Measurements from ENCODE around the gene LHX4. TPM values are rescaled to one million over a fixed set of nuclear protein-coding genes. Genes with fewer than 3 reads are reported as not detected.

Gene LHX4
- total and polyA plus RNA-seq, 2 of the 4 experiments (the other 2 are of a cell fraction): 0.05 to 0.18 TPM

DNA sequence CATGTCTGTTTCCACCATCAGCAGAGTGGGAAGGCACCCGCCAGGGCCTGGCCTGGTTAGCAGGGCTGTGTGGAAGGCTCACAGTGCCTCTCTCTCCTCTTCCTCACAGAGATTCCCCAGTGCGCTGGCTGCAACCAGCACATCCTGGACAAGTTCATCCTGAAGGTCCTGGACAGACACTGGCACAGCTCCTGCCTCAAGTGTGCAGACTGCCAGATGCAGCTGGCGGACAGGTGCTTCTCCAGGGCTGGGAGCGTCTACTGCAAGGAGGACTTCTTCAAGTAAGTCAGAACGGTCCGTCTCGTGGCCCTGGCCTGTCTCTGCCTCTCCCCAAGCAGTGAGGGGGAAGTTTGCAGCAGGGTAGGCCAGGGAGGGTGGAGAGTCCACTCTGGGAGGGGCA lies 18.1 kb downstream of the LHX4 start:
- Histone ChIP-seq H2BK120ac (ENCODE audit: low read depth, low read length) (no peak overlapping the region), H3K9me1 (ENCODE audit: insufficient read depth, low read length) (peaks cover 4% of the 10 kb centered on the region; the same call in 1 of the 2 replicates), H3K4me3 (ENCODE audit: insufficient read depth, low read depth, low read length) (no peak overlapping the region), H4K91ac (ENCODE audit: insufficient read depth, low read depth, low read length) (no peak overlapping the region), H3K4me1 (ENCODE audit: control insufficient read depth, insufficient read depth, low read length) (peaks cover 4% of the 10 kb centered on the region; the same call in 1 of the 2 replicates), H2BK20ac (ENCODE audit: low read depth, low read length) (no peak overlapping the region), H4K5ac (ENCODE audit: low read depth, low read length) (no peak overlapping the region), H3K14ac (replicated peaks; ENCODE audit: low read depth, low read length) (no peak overlapping the region), H2BK15ac (ENCODE audit: low read depth, low read length) (no peak overlapping the region), H3K23ac (ENCODE audit: low read depth, low read length) (no peak overlapping the region), H3K18ac (ENCODE audit: low read depth, low read length) (no peak overlapping the region), H4K8ac (ENCODE audit: low read depth in 2 of 2, low read length in 2 of 2) (no peak overlapping the region), H3K4me2 (ENCODE audit: low read depth, low read length) (no peak overlapping the region), H3K27ac (ENCODE audit: insufficient read depth, low read length) (no peak overlapping the region), H2BK5ac (ENCODE audit: low read depth, low read length, poor library complexity, severe bottlenecking) (no peak overlapping the region), H3K27me3 (ENCODE audit: control insufficient read depth, insufficient read depth, low read length) (peaks cover 13% of the 10 kb centered on the region), H3K9me3 (ENCODE audit: control insufficient read depth, insufficient read depth, low read length) (no peaks in the 10 kb centered on the region), H2AK9ac (replicated peaks; ENCODE audit: low read depth, low read length, poor library complexity) (no peak overlapping the region), H3K56ac (ENCODE audit: extremely low read depth, insufficient read depth, low read length) (no peak overlapping the region), H3K36me3 (ENCODE audit: control insufficient read depth, insufficient read depth, low read length) (no peaks in the 10 kb centered on the region), H3K9ac (ENCODE audit: low read depth, low read length) (no peak overlapping the region), H2AK5ac (ENCODE audit: low read depth, low read length) (no peak overlapping the region), H3K79me1 (ENCODE audit: low read depth in 1 of 2, low read length in 2 of 2) (no peaks in the 10 kb centered on the region), H2AFZ (replicated peaks; ENCODE audit: low read length, poor library complexity) (no peak overlapping the region), H3K4ac (ENCODE audit: low read depth, low read length) (no peak overlapping the region), H4K20me1 (ENCODE audit: insufficient read depth, low read length) (no peaks in the 10 kb centered on the region)
- WGBS, 2 experiments (ENCODE audit: extremely low coverage in 2 of 2, insufficient read length in 1 of 2): no CpG with 5 or more reads among the region's 7 CpGs
- no peak for TF ChIP-seq POLR2A (IDR thresholded peaks at IDR 0.05; ENCODE audit: low read depth, low read length)
- TF ChIP-seq, protein P1, sequence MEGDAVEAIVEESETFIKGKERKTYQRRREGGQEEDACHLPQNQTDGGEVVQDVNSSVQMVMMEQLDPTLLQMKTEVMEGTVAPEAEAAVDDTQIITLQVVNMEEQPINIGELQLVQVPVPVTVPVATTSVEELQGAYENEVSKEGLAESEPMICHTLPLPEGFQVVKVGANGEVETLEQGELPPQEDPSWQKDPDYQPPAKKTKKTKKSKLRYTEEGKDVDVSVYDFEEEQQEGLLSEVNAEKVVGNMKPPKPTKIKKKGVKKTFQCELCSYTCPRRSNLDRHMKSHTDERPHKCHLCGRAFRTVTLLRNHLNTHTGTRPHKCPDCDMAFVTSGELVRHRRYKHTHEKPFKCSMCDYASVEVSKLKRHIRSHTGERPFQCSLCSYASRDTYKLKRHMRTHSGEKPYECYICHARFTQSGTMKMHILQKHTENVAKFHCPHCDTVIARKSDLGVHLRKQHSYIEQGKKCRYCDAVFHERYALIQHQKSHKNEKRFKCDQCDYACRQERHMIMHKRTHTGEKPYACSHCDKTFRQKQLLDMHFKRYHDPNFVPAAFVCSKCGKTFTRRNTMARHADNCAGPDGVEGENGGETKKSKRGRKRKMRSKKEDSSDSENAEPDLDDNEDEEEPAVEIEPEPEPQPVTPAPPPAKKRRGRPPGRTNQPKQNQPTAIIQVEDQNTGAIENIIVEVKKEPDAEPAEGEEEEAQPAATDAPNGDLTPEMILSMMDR (conservative IDR thresholded peaks at IDR 0.05; ENCODE audit: low read depth, low read length): no peak
- no peak for TF ChIP-seq MAFK (IDR thresholded peaks at IDR 0.05; ENCODE audit: low read depth, low read length)
- no peak for TF ChIP-seq RFX5 (IDR thresholded peaks at IDR 0.05; ENCODE audit: low read depth, low read length)
- TF ChIP-seq FOS (IDR thresholded peaks at IDR 0.05; ENCODE audit: low read depth, low read length): no peak
- no peak for TF ChIP-seq ELK1 (IDR thresholded peaks at IDR 0.05; ENCODE audit: borderline replicate concordance, low read depth, low read length)
- TF ChIP-seq MAZ (IDR thresholded peaks at IDR 0.05; ENCODE audit: borderline replicate concordance, low read depth, low read length): no peak
- TF ChIP-seq NFE2L2 (IDR thresholded peaks at IDR 0.05; ENCODE audit: low read depth, low read length): no peak
- TF ChIP-seq RCOR1 (IDR thresholded peaks at IDR 0.05; ENCODE audit: insufficient replicate concordance, low read length): no peak
- TF ChIP-seq MXI1 (IDR thresholded peaks at IDR 0.05; ENCODE audit: borderline replicate concordance, low read depth, low read length): no peak
- TF ChIP-seq RAD21 (IDR thresholded peaks at IDR 0.05; ENCODE audit: low read length): no peak
- no peak for TF ChIP-seq CHD1 (IDR thresholded peaks at IDR 0.05; ENCODE audit: low read depth, low read length)
- no peak for TF ChIP-seq SMC3 (IDR thresholded peaks at IDR 0.05; ENCODE audit: low read depth, low read length)
- dilution Hi-C loops (cut with HindIII; ENCODE audit: low sequenced_read_pairs, unreplicated experiment): no loop called here
- no peak for DNase-seq
- BruUV-seq (replicated peaks): no TSS peak
- no peak for ATAC-seq (ENCODE audit: low read depth)
- in situ Hi-C loops (cut with MboI; ENCODE audit: low sequenced_read_pairs): no loop called here
- intact Hi-C loops (cut with micrococcal nuclease): no loop called here
- ChIA-PET POLR2A (ENCODE audit: unreplicated experiment) (no interaction called here), CTCF (no interaction called here)

Measured in IMR-90 (cell line).